Ovary (tissue), 3 donors: Measurements from ENCODE around the gene BCKDK.

Experiments used
- EP300 ChIP-seq: sonication (generic); formaldehyde crosslinking; IDR thresholded peaks from one replicate; pipeline ENCODE4 v1.6.1; 2017; ENCODE audit warnings: antibody characterized with exemption
- POLR2A ChIP-seq: fragments of 450-650 bp; IDR thresholded peaks from one replicate; pipeline ENCODE4 v1.6.1; 2017; ENCODE audit warnings: antibody characterized with exemption, mild to moderate bottlenecking, moderate library complexity
- TF ChIP-seq, protein P1 (sequence below), 3 donors: fragments of 450-650 bp in 2 of 3; fragments of 200-600 bp in 1 of 3; IDR thresholded peaks; one replicate each; pipeline versions ENCODE4 v1.5.1 to v1.8.0; 2016 to 2022; ENCODE audit warnings: antibody characterized with exemption in 3 of 3, mild to moderate bottlenecking in 1 of 3
- donor health status: DM: no; HTN: no; CAD: no.

GRCh38 chr16:31149332-31149731 is 41.1 kb downstream of the BCKDK start:
- TF ChIP-seq, protein P1, sequence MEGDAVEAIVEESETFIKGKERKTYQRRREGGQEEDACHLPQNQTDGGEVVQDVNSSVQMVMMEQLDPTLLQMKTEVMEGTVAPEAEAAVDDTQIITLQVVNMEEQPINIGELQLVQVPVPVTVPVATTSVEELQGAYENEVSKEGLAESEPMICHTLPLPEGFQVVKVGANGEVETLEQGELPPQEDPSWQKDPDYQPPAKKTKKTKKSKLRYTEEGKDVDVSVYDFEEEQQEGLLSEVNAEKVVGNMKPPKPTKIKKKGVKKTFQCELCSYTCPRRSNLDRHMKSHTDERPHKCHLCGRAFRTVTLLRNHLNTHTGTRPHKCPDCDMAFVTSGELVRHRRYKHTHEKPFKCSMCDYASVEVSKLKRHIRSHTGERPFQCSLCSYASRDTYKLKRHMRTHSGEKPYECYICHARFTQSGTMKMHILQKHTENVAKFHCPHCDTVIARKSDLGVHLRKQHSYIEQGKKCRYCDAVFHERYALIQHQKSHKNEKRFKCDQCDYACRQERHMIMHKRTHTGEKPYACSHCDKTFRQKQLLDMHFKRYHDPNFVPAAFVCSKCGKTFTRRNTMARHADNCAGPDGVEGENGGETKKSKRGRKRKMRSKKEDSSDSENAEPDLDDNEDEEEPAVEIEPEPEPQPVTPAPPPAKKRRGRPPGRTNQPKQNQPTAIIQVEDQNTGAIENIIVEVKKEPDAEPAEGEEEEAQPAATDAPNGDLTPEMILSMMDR (IDR thresholded peaks at IDR 0.05): no peak
- TF ChIP-seq EP300: no peak
- no peak for TF ChIP-seq POLR2A
